Activated CD4-positive, alpha-beta T cell treated with anti-CD3 and anti-CD28 coated beads for 36 hours (primary cell): Measurements from ENCODE around the gene TLK1. TPM values are rescaled to one million over a fixed set of nuclear protein-coding genes. Genes with fewer than 3 reads are reported as not detected.

Experiments used
- ATAC-seq: fragments of 200-7000 bp; cut with Tn5 transposase; one replicate; pipeline ENCODE4 v1.10.0; 2021; ENCODE audit warnings: mild to moderate bottlenecking, moderate library complexity
- CTCF ChIA-PET: fragments of 350-600 bp; sonication (Branson Sonifier 250); formaldehyde crosslinking; loops from one replicate; lab custom pipeline; 2021; ENCODE audit warnings: antibody characterized with exemption; lab: Charles Lee
- POLR2A ChIA-PET: fragments of 350-600 bp; sonication (Branson Sonifier 250); formaldehyde crosslinking; loops from one replicate; lab custom pipeline; 2021; ENCODE audit warnings: antibody characterized with exemption, inconsistent platforms; lab: Charles Lee
- DNase-seq: peaks from one replicate; pipeline ENCODE4 v3.0.0-alpha.2; 2020
- H3K27ac Mint-ChIP-seq: one replicate; pipeline ENCODE4 v1.8.0; 2021; ENCODE audit warnings: mixed read lengths
- H3K27me3 Mint-ChIP-seq: one replicate; pipeline ENCODE4 v1.8.0; 2021; ENCODE audit warnings: mixed read lengths
- H3K36me3 Mint-ChIP-seq: one replicate; pipeline ENCODE4 v1.8.0; 2021; ENCODE audit warnings: low read depth, mixed read lengths
- H3K4me1 Mint-ChIP-seq: one replicate; pipeline ENCODE4 v1.8.0; 2021; ENCODE audit warnings: mixed read lengths
- H3K4me3 Mint-ChIP-seq: one replicate; pipeline ENCODE4 v1.8.0; 2021; ENCODE audit warnings: mild to moderate bottlenecking, moderate library complexity, mixed read lengths
- H3K9me3 Mint-ChIP-seq: one replicate; pipeline ENCODE4 v1.8.0; 2021; ENCODE audit warnings: low read depth, mixed read lengths
- intact Hi-C, 2 experiments: fragments of 100-400 bp; cut with DNase I in 1 of 2; cut with micrococcal nuclease in 1 of 2; formaldehyde crosslinking; loops; one replicate each; pipeline versions ENCODE4 v1.14.2 to v1.15.1; 2022 to 2024; cut with DNase I, micrococcal nuclease
- total RNA-seq, 2 experiments: library from RNA; stranded (reverse); gene quantifications; one replicate each; pipeline ENCODE4 v1.2.3, GENCODE V29; 2021

Gene TLK1
- total RNA-seq, 2 experiments from 2014 or later = 71.8 to 83.7 TPM

GRCh38 chr2:170943596-170943995 is 217.1 kb downstream of the TLK1 start:
- no peak overlapping the region for H3K4me3 Mint-ChIP-seq
- peaks cover 54% of the 10 kb centered on the region for H3K4me1 Mint-ChIP-seq
- no peak for ATAC-seq
- POLR2A ChIA-PET = no interaction called here
- intact Hi-C loops = no loop called here
- H3K27me3 Mint-ChIP-seq = no peaks in the 10 kb centered on the region
- no peaks in the 10 kb centered on the region for H3K9me3 Mint-ChIP-seq
- peaks cover 14% of the 10 kb centered on the region for H3K36me3 Mint-ChIP-seq
- CTCF ChIA-PET = interaction anchor here (1.2 to 2.9 kb wide), 3 partner anchors 10 to 29 kb away, joined by 3 to 9 read pairs (median 8); partner anchors contain the start of gene GORASP2
- DNase-seq = no peak
- H3K27ac Mint-ChIP-seq = no peak overlapping the region

GRCh38 chr2:170943041-170943440 is 217.7 kb downstream of the TLK1 start:
- no peak for DNase-seq
- no peaks in the 10 kb centered on the region for H3K9me3 Mint-ChIP-seq
- POLR2A ChIA-PET = no interaction called here
- no peak overlapping the region for H3K4me3 Mint-ChIP-seq
- H3K27me3 Mint-ChIP-seq = no peaks in the 10 kb centered on the region
- intact Hi-C loops = no loop called here
- H3K36me3 Mint-ChIP-seq = peaks cover 12% of the 10 kb centered on the region
- CTCF ChIA-PET = interaction anchor here (2.5 to 2.9 kb wide), 2 partner anchors 14 to 30 kb away, joined by 8 to 9 read pairs; partner anchors contain the start of gene GORASP2
- H3K27ac Mint-ChIP-seq = peak overlapping the region; percentile 20
- peaks cover 59% of the 10 kb centered on the region for H3K4me1 Mint-ChIP-seq
- ATAC-seq = no peak

- CTCF ChIA-PET = interaction anchor here (2.5 to 2.9 kb wide), 2 partner anchors 13 to 30 kb away, joined by 8 to 9 read pairs; partner anchors contain the start of gene GORASP2
- intact Hi-C loops = no loop called here
- Mint-ChIP-seq H3K9me3 (no peaks in the 10 kb centered on the region), H3K4me1 (peaks cover 63% of the 10 kb centered on the region), H3K27me3 (no peaks in the 10 kb centered on the region), H3K36me3 (peaks cover 11% of the 10 kb centered on the region), H3K4me3 (no peak overlapping the region), H3K27ac (no peak overlapping the region)
- no peak for ATAC-seq
- POLR2A ChIA-PET = no interaction called here
- no peak for DNase-seq
Observed at GRCh38 chr2:170942615-170943014, 218.1 kb downstream of the TLK1 start.

Other genes with a start within 250 kb of the TLK1 start
- gene GORASP2, start 231.6 kb downstream of the TLK1 start, total RNA-seq = 10 to 100 TPM; 66.5 to 69.8 TPM